HG03108 (cell line): Measurements from ENCODE around the gene STN1.
"Not testable (repeated sequence)": the region's sequence is repeated elsewhere in the genome, so short reads cannot be mapped to it uniquely, and the experiment has no call there.

Experiments
- ATAC-seq: cut with Tn5 transposase; IDR thresholded peaks from one replicate; pipeline ENCODE4 v1.9.1; 2021; ENCODE audit warnings: moderate library complexity; ENCODE audit not compliant: unreplicated experiment

STN1 gene

GRCh38 chr10:103845972-103846371, 72.0 kb downstream of the STN1 start:
- no peak for ATAC-seq

GRCh38 chr10:103845346-103845745, 72.6 kb downstream of the STN1 start:
- ATAC-seq, result not testable (repeated sequence)

- no peak for ATAC-seq
These were observed 74.0 kb downstream of the STN1 start for GRCh38 chr10:103843854-103844570.

DNA sequence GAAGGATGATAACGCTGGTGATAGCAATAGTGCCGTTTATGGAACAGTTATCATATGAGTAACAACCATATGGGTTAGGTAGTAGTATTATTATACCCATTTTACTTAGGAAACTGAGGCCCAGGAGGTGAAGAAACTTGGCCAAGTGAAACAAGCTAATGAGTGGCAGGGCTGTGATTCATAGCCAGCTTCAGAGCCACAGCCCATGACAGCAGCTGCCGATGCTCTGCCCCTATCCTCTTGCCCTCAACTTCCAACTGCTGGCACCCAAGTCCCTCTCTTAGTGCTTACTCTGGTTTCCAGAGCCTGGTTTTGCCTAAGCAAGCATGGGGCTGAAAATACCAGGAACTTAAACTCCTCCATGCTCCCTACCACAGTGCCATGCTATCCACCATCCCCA, 74.9 kb downstream of the STN1 start:
- ATAC-seq, result no peak

DNA sequence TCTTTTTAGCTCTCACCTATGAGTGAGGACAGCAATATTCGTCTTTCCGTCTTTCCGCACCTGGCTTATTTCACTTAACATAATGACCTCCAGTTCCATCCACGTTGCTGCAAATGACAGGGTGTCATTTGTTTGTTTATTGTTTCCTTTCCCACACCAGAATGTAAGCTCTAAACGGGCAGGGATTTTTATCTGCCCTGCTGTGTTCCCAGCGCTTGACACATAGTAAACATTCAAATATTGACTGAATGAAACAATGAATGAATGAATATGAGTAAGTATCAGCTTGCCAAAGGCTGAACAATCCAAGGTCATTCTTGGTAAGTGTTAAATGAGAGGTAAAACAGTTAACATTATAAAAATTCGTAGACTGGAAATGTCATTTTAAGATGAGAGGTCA, 75.4 kb downstream of the STN1 start:
- no peak for ATAC-seq

DNA sequence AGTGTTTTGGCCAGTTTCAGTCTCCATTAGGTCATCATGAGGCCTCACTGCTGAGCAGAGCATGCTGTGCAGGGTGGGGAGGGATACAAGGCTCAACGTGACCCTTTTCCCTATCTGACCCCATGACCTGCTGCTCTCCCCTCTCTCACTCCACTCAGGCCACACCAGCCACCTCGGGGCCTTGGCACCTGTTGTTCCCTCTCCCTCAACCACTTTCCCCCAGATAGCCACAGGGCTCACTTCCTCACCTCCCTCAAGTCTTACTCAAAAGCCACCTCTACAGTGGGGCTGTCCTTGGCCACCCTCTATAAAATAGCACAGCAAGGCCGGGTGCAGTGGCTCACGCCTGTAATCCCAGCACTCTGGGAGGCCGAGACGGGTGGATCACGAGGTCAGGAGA, 76.5 kb downstream of the STN1 start:
- no peak for ATAC-seq

DNA sequence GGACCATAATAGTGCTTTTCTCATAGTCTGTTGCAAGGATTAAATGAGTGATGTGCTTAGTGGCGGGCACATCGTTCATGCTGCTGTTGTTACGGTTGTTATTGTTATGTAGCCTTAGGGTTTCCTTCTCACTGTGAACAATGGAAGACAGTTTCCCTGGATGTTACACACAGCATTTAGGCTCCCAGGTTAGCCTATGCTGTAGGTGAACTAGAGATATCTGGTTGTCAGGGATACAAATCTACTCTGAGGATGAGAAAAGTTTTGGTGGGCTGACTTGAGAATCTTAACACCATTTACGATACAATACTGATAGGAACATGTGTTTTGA, 77.3 kb downstream of the STN1 start:
- no peak for ATAC-seq

- no peak for ATAC-seq
These were observed 77.9 kb downstream of the STN1 start for GRCh38 chr10:103839872-103840739.

- ATAC-seq, result no peak
These were observed 78.5 kb downstream of the STN1 start for GRCh38 chr10:103839519-103839871.

GRCh38 chr10:103838862-103839518, 79.0 kb downstream of the STN1 start:
- no peak for ATAC-seq

- no peak for ATAC-seq
These were observed 80.0 kb downstream of the STN1 start for GRCh38 chr10:103838070-103838395.

- no peak for ATAC-seq
These were observed 80.5 kb downstream of the STN1 start for GRCh38 chr10:103837370-103838069.

GRCh38 chr10:103836861-103837260, 81.1 kb downstream of the STN1 start:
- no peak for ATAC-seq

- ATAC-seq, result no peak
These were observed 81.7 kb downstream of the STN1 start for GRCh38 chr10:103836273-103836672.

GRCh38 chr10:103835096-103836050, 82.6 kb downstream of the STN1 start:
- ATAC-seq, result no peak

DNA sequence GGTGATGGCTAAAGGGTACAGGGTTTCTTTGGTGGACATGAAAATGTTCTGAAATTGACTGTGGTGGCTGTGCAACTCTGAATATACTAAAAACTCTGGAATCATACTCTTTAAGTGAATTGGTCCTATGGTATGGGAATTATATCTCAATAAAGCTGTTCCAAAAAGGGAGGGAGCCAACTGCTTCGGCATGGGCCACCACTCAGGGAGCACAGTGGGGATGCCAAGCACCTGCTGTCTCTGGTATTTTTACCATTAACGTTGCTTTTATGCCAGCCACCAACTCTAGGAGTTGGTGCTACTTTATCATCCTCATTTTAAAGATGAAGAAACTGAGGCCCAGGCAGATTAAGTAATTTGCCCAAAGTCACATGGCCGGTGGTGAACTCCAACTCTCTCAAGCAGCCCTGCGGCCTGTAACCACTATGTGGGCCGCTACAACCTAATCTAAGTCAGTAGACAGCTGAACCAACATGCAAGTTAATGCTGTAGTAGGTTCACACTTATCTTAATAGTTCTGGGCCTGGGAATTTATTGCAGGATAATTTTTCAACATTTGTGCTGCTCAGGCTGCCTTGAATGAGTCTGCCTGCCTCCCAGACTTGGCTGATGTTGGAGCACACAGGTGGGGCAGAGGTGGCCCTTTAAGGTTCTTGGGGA, 83.4 kb downstream of the STN1 start:
- ATAC-seq, result no peak

DNA sequence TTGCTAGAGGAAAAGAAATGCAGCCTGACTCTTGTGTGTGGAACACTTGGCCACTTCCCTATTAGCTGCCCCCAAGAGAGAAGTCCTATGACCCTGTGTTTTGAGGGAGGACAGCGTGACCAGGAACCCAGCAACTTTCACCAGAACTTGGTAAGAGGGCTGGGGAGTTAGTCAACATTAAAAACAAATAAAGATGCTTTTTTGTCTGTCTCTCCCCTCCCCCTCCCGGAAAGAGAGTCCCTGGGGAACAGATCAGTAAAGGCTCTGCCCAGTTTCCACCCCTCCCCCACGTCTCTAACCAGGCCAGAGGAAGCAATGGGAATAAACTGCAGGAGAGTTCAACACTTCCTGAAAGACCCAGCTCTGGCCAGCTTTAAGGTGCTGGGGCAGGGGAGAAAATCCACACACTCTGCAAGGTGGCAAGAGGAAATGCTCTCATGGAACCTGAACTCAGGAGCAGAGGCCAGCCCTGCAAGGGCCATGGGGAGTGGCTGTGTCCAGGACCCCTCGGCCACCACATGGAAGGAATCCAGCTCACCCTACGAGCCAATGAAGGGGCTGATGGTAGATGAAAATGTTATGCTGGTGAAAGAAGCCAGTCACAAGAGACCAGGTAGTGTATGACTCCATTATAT, 84.1 kb downstream of the STN1 start:
- ATAC-seq, result no peak

- ATAC-seq, result no peak
These were observed 85.2 kb downstream of the STN1 start for GRCh38 chr10:103832806-103833205.
